GM21737 (cell line): ENCODE data around the gene SRSF7.
"Not testable (repeated sequence)": the region's sequence is repeated elsewhere in the genome, so short reads cannot be mapped to it uniquely, and the experiment has no call there.

Source experiments
- ATAC-seq: cut with Tn5 transposase; IDR thresholded peaks from one replicate; pipeline ENCODE4 v1.9.1; 2021; ENCODE audit warnings: mild to moderate bottlenecking, moderate library complexity; ENCODE audit not compliant: unreplicated experiment

SRSF7 gene

GRCh38 chr2:38750891-38751595, at the start of gene SRSF7:
SRSF7 (minus strand) TSS chr2:38751361; CDS start chr2:38751256, 105 bp downstream.
- ATAC-seq, result peak; percentile 79

- no peak for ATAC-seq
These were observed 46.8 kb upstream of the SRSF7 start for GRCh38 chr2:38797953-38798352.

- no peak for ATAC-seq
These were observed 46.1 kb upstream of the SRSF7 start for GRCh38 chr2:38797250-38797676.

GRCh38 chr2:38795016-38795415, 43.9 kb upstream of the SRSF7 start:
- ATAC-seq, result not testable (repeated sequence)

GRCh38 chr2:38794235-38794946, 43.2 kb upstream of the SRSF7 start:
- ATAC-seq, result no peak

- no peak for ATAC-seq
These were observed 42.4 kb upstream of the SRSF7 start for GRCh38 chr2:38793511-38793910.

- no peak for ATAC-seq
These were observed 41.6 kb upstream of the SRSF7 start for GRCh38 chr2:38792751-38793150.

- not testable (repeated sequence) for ATAC-seq
These were observed 41.2 kb upstream of the SRSF7 start for GRCh38 chr2:38792321-38792720.

- no peak for ATAC-seq
These were observed 40.6 kb upstream of the SRSF7 start for GRCh38 chr2:38791744-38792143.

GRCh38 chr2:38789691-38790090, 38.5 kb upstream of the SRSF7 start:
- ATAC-seq, result no peak

- ATAC-seq, result no peak
These were observed 37.1 kb upstream of the SRSF7 start for GRCh38 chr2:38788306-38788705.

- no peak for ATAC-seq
These were observed 32.4 kb upstream of the SRSF7 start for GRCh38 chr2:38783586-38783985.

GRCh38 chr2:38778687-38779082, 27.5 kb upstream of the SRSF7 start:
- ATAC-seq, result no peak

GRCh38 chr2:38776531-38776930, 25.4 kb upstream of the SRSF7 start:
- ATAC-seq, result no peak

GRCh38 chr2:38775921-38776225, 24.7 kb upstream of the SRSF7 start:
- no peak for ATAC-seq

- no peak for ATAC-seq
These were observed 24.1 kb upstream of the SRSF7 start for GRCh38 chr2:38775097-38775920.

- no peak for ATAC-seq
These were observed 20.5 kb upstream of the SRSF7 start for GRCh38 chr2:38771632-38772031.

- ATAC-seq, result no peak
These were observed 14.4 kb upstream of the SRSF7 start for GRCh38 chr2:38765551-38765950.

- no peak for ATAC-seq
These were observed 14.0 kb upstream of the SRSF7 start for GRCh38 chr2:38765149-38765548.

GRCh38 chr2:38763728-38764127, 12.6 kb upstream of the SRSF7 start:
- no peak for ATAC-seq

GRCh38 chr2:38763228-38763627, 12.1 kb upstream of the SRSF7 start:
- ATAC-seq, result no peak

GRCh38 chr2:38755891-38756290, 4.7 kb upstream of the SRSF7 start:
- ATAC-seq, result not testable (repeated sequence)
